22Rv1 (cell line): ENCODE data around the gene PYCARD.

Experiments
- ZFX ChIP-seq: fragments of 450-650 bp; IDR thresholded peaks from 2 replicates; pipeline ENCODE4 v1.6.1; 2017; ENCODE audit warnings: antibody characterized with exemption, borderline replicate concordance
- TF ChIP-seq, protein P1 (sequence below): fragments of 450-650 bp; IDR thresholded peaks from 2 replicates; pipeline ENCODE4 v1.5.1; 2017; ENCODE audit warnings: mild to moderate bottlenecking

DNA sequence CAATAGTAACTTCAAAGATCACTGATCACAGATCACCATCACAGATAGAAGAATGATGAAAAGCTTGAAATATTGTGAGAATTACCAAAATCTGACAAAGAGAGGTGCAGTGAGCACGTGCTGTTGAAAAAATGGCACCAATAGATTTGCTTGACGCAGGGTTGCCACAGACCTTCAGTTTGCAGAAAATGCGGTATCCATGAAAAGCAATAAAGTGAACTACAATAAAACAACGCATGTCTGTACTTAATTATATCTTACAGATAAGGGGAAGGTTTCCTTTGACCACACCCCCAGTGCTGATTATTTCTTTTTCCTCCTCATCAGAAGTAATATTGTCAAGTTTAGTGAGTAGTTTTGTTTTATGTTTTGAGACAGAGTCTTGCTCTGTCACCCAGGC is 35.5 kb upstream of the PYCARD start:
- TF ChIP-seq, protein P1, sequence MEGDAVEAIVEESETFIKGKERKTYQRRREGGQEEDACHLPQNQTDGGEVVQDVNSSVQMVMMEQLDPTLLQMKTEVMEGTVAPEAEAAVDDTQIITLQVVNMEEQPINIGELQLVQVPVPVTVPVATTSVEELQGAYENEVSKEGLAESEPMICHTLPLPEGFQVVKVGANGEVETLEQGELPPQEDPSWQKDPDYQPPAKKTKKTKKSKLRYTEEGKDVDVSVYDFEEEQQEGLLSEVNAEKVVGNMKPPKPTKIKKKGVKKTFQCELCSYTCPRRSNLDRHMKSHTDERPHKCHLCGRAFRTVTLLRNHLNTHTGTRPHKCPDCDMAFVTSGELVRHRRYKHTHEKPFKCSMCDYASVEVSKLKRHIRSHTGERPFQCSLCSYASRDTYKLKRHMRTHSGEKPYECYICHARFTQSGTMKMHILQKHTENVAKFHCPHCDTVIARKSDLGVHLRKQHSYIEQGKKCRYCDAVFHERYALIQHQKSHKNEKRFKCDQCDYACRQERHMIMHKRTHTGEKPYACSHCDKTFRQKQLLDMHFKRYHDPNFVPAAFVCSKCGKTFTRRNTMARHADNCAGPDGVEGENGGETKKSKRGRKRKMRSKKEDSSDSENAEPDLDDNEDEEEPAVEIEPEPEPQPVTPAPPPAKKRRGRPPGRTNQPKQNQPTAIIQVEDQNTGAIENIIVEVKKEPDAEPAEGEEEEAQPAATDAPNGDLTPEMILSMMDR: no peak
- no peak for TF ChIP-seq ZFX
